ENCODE measurements around the gene CCDC106.
A peak's percentile ranks its signal among the peaks of the same experiment; 100 is the strongest.

Gene CCDC106

GRCh38 chr19:55647732-55648584 lies at the start of gene CCDC106:
Gene CCDC106, plus strand, starts transcription at chr19:55648212. Its CDS starts 835 bp downstream, at chr19:55649047.
- peak; percentile 64 for DNase-seq

DNA sequence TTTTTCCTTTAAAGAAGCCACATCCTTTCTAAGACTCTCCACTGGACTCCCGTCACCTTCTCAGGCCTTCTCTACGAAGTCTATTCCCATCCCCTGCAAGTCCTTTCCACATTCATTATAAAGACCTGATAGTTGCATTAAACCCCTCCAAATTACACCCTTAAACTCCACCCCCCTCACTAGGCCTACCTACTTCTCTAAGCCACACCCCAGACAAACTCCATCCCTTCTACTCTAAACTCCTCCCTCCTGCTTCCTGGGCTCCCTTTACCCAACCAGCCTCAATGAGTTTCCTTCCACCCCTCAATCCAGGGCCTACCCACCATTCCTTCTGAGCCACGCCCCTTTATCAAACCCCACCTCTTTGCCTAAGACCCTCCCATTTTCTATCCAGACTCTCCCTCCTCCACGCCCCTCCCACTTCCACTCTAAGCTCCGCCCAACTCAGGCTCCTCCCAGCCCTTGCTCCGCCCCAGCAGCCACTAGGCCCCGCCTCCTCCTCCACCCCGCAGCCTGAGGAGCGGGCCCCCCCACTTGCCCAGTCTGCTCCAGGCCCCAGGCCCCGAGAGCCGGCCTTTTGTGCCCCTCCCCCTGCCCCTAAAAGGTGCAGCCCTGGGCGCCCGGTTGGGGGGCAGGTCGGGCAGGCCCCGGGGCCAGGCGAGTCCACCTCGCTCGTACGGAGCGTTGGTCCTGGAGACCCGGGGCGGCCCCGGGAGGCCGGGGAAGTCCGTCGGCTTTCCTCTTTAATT lies 49.1 kb upstream of the CCDC106 start:
- DNase-seq = peak; percentile 79

DNA sequence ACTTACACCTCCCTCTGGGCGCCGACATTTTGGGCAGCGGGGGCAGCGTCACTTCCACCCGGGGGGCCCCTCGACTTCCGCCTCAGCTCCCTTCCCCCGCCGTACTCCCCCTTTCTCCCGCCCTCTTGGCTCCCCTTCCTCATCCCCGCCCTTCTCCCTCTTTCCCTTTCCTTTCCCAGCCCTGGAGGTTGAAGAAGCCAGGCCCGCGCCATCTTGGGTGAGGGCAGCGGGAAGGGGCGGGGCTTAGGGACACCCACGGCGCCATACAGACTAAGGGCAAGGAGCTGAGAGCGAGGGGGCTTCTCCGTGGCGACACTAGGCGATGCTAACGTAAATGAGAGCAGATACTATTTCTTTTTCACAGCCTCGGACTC lies 48.6 kb upstream of the CCDC106 start, which contains the start of gene FIZ1:
Gene FIZ1, minus strand, starts transcription at position 50 of the 374 bp plus-strand sequence. CDS start 1,652 bp downstream, outside the sequence.
- DNase-seq = peak; percentile 97

GRCh38 chr19:55599842-55600661 lies 48.0 kb upstream of the CCDC106 start, which contains the start of gene ZNF524:
Gene ZNF524, plus strand, starts transcription at chr19:55600288. Its CDS starts 1,825 bp downstream, at chr19:55602113.
- peak; percentile 90 for DNase-seq

DNA sequence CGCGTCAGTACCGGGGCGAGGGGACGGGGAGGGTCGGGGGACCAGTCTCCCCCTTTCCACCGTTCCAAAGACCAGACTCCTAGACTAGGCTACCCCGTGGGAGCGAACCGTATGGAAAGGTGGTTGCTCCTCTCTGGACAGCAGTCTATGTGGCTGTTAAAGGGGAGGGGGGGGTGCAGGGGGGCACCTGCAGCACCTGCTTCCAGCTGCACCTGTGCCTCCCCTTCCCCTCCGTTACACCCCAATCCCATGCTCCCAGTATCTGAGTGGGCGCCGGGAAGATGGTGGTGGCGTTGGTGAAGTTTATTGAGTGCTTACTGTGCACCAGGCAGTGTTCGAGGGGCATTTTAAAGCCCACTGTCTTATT lies 47.4 kb upstream of the CCDC106 start:
- no peak for DNase-seq

DNA sequence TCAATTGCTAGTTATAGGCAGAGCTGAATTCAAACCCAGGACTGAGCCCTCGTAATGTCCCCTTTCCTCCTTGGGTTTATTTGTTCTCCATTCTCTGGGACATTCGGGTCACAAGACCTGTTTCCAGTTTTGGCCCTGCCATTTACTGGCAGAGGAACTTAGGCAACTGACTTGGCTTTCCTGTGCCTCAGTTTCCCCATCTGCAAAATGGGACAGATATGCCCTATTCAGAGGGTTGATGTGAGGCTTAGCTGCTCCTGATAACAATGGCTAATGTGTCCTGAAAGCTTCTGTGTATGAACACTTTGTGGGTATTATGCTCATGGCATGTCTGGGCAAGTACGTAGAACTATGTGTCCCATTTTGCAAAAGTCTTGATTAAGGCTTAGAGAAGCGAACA lies 46.9 kb upstream of the CCDC106 start:
- no peak for DNase-seq

DNA sequence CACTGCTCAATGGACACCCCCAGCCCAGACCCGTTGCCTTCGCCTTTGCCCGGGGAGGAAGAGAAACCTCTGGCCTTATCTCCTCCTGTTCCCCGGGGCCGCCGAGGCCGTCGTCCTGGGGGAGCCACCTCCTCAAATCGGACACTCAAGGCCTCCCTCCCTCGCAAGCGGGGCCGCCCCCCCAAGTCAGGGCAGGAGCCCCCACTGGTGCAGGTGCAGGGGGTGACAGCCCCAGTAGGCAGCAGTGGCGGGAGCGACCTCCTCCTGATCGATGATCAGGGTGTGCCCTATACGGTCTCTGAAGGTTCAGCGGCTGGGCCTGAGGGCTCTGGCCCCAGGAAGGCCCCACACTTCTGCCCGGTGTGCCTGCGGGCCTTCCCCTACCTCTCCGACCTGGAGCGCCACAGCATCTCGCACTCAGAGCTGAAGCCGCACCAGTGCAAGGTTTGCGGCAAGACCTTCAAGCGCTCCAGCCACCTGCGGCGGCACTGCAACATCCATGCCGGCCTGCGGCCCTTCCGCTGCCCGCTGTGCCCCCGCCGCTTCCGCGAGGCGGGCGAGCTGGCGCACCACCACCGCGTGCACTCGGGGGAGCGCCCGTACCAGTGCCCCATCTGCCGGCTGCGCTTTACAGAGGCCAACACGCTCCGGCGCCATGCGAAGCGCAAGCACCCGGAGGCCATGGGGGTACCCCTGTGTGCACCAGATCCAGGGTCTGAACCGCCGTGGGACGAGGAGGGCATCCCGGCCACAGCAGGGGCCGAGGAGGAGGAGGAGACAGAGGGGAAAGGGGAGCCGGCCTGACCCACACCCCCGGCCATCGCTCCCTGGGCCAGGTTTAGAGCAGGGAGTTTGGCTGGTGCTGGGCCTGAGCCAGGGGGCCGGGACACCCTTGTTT lies 45.7 kb upstream of the CCDC106 start:
- DNase-seq = no peak

DNA sequence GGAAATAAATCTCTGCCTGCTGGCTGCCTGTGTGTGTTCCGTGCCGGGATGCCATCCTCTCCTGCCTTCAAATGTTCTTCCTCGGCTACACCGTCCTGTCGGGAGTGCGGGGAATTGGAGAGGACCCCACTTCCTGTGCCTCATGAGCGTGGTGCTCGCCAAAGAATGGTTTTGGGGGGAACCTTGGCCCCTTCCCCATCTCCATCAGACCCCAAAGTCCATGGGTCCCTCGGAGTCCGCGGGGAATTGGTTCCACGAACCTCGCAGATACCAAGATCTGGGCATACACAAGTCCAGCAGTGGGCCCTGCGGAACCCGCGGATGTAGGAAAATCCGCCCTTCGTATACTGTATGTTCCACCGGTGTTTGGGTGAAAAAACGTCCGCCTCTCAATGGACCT lies 44.9 kb upstream of the CCDC106 start:
- DNase-seq = no peak

DNA sequence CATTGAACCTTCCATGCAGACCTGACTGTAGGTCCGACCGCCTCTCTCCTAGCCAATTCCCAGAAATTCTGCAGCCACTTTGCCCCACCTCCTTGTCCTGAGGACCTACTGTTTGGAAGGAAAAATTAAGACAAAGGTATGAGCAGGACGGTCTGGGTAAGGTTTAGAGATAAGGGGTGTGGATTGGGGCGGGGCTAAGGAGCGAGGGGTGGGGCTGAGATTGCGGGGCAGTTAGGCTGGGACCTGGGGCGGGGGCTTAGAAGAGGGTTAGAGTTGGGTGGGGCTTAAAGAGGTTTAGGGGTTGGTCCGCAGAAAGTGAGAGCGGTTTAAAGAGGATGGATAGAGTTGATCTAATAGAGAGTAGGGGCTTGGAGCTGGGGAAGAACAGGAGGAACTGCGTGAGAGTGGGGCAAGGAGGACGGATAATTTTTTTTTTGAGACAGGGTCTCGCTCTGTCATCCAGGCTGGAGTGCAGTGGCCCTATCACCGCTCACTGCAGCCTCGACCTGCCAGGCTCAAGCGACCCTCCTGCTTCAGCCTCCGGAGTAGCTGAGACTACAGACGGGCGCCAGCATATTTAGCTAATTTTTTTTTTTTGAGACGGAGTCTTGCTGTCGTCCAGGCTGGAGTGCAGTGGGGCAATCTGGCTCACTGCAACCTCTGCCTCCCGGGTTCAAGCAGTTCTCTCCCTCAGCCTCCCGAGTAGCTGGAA lies 44.3 kb upstream of the CCDC106 start:
- no peak for DNase-seq

GRCh38 chr19:55605207-55605636 lies 42.8 kb upstream of the CCDC106 start:
- peak; percentile 96 for DNase-seq

- peak; percentile 44 for DNase-seq
Observed at GRCh38 chr19:55605637-55606470, 42.2 kb upstream of the CCDC106 start, which contains the start of gene ZNF865. Gene ZNF865, plus strand, starts transcription at chr19:55605647. Its CDS starts 7,972 bp downstream, at chr19:55613619.

- DNase-seq = no peak
Observed at GRCh38 chr19:55606471-55606787, 41.6 kb upstream of the CCDC106 start.

DNA sequence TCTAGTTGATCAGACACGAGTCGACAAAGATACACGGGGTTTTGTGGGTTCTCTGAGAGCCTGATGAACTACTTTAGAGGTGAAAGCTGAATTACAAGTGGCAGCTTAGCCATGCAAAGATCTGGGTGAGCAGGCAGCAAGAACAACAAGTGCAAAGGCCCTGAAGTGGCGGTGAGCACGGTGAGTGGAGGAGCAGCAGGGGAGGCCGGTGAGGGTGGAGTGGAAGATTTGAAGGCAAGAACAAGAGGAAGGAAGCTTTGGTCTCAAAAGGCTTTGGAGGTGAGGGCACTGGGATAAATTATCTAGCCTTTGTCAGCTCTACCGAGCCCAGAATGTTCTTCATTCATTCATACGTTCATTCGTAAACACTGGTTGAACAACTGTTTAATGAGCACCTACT lies 41.2 kb upstream of the CCDC106 start:
- no peak for DNase-seq

- DNase-seq = no peak
Observed at GRCh38 chr19:55609326-55609725, 38.7 kb upstream of the CCDC106 start.

DNA sequence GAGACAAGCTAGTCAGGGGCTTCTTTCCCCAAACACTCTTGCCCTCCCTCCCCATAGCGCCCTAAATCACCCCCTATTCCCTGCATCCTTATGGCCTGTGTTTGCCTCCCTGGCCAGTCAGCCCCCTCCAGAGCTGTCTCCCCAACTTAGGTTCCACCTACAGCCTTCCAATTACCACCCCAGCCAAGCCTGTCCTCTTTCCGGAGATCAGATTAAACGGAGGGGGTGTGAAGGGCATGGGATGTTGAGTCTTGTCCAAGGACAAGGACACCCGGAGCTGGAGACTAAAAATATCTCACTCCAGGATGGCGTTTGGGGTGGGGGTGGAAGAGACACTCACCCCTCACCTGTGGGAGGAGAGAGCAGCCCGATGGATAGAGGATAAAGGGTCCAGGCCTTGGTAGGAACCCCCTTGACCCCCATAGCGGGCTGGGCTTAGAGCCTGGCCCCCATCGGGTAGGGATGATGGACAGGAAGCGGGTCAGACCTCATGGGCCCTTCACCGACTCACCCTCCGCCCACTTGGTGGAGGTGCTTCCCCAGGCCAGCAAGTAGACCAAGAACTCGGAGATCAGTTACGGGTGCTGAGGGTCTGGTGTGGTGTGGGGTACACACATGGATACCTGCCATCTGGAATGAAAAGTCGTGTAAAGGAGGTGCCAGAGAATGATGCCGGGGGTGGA lies 36.6 kb upstream of the CCDC106 start:
- no peak for DNase-seq

DNA sequence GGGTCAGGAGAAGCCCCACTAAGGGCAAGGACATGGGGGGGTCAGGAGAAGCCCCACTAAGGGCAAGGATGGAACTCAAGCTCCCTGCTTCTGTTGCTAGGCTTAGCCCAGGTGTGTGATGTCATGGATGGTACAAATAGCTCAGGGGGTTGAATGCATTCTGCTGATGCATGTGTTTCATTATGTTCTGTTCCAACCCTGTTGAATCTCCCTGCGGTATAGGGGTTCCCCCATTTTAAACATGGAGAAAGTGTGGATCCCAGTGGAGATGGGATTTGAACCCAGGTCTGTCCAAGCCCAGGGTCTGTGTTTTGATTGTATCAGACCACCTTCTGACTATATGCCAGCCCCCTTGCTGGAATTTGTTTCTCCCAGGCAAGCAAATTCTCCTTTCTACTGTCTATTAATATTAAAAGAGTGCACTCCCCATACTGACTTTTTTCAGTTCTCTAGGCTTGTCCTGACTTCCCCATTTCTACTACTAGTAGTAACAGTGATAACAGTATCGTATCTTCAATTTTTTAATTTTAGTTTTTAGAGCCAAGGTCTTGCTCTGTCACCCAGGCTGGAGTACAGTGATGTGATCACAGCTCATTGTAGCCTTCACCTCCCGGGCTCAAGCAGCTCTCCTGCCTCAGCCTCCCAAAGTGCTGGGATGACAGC lies 35.9 kb upstream of the CCDC106 start:
- no peak for DNase-seq

GRCh38 chr19:55613396-55613795 lies 34.6 kb upstream of the CCDC106 start:
- DNase-seq = no peak

DNA sequence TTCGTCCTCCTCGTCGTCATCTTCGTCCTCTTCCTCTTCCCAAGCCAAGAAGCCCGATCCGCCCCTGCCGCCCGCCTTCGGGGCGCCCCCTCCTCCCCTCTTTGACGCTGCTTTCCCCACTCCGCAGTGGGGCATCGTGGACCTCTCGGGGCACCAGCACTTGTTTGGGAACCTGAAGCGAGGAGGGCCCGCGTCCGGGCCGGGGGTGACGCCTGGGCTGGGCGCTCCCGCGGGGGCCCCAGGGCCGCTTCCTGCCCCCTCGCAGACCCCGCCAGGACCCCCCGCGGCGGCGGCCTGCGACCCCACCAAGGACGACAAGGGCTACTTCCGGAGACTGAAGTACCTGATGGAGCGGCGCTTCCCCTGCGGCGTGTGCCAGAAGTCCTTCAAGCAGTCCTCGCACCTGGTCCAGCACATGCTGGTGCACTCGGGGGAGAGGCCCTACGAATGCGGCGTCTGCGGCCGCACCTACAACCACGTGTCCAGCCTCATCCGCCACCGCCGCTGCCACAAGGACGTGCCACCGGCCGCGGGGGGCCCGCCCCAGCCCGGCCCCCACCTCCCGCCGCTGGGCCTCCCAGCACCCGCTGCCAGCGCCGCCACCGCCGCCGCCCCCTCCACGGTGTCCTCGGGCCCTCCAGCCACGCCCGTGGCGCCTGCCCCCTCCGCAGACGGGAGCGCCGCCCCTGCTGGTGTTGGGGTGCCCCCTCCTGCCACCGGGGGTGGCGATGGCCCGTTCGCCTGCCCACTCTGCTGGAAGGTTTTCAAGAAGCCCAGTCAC lies 33.9 kb upstream of the CCDC106 start:
- DNase-seq = no peak
